K562 (cell line): ENCODE measurements around the gene MECP2.

Experiments used
- ADNP ChIP-seq: fragments of 200-800 bp; sonication (Bioruptor generic); IDR thresholded peaks from 2 replicates; pipeline ENCODE4 v1.6.1; 2016; ENCODE audit warnings: missing genetic modification characterization, missing compliant biosample characterization
- CREB1 ChIP-seq, 2 experiments: sonication (generic) in 1 of 2; formaldehyde crosslinking in 1 of 2; IDR thresholded peaks; 2 replicates each; pipeline versions ENCODE4 v1.6.1 to v1.8.0; 2012 to 2022; ENCODE audit warnings: inconsistent platforms in 1 of 2, mild to moderate bottlenecking in 1 of 2, missing genetic modification reagents in 1 of 2, moderate library complexity in 1 of 2
- HNRNPL ChIP-seq: fragments of 200-400 bp; formaldehyde crosslinking; IDR thresholded peaks from 2 replicates; pipeline ENCODE4 v1.6.1; 2017; ENCODE audit warnings: low read depth, mild to moderate bottlenecking, low read length
- IRF2 ChIP-seq: sonication (generic); formaldehyde crosslinking; IDR thresholded peaks from 2 replicates; pipeline ENCODE4 v1.8.1; 2022; ENCODE audit warnings: mild to moderate bottlenecking, missing genetic modification reagents
- MXI1 ChIP-seq: IDR thresholded peaks from 2 replicates; pipeline ENCODE4 v1.6.1; 2011; ENCODE audit warnings: low read depth, mild to moderate bottlenecking, improper control_type of control experiment, low read length
- POLR2A ChIP-seq: fragments of 450-650 bp; conservative IDR thresholded peaks from 2 replicates; pipeline ENCODE4 v1.6.1; 2016
- SP1 ChIP-seq: sonication (generic); formaldehyde crosslinking; IDR thresholded peaks from 2 replicates; pipeline ENCODE4 v1.8.1; 2022; ENCODE audit warnings: mild to moderate bottlenecking, missing genetic modification reagents
- YY1 ChIP-seq, 3 experiments: IDR thresholded peaks; 2 replicates each; pipeline ENCODE4 v1.6.1; 2011; ENCODE audit warnings: low read length in 2 of 3, mild to moderate bottlenecking in 2 of 3, moderate library complexity in 2 of 3, borderline replicate concordance in 1 of 3, control low read depth in 1 of 3, low read depth in 1 of 3; ENCODE audit not compliant: insufficient read depth in 3 of 3, insufficient replicate concordance in 2 of 3, control insufficient read depth in 1 of 3, insufficient read length in 1 of 3; ENCODE audit errors: extremely low read depth in 1 of 3
- ZC3H8 ChIP-seq: fragments of 450-650 bp; IDR thresholded peaks from 2 replicates; pipeline ENCODE4 v1.6.1; 2017
- ZNF707 ChIP-seq: fragments of 250-450 bp; sonication (Bioruptor Pico); conservative IDR thresholded peaks from 2 replicates; pipeline ENCODE4 v1.8.0; 2022; ENCODE audit warnings: inconsistent platforms, mild to moderate bottlenecking, moderate library complexity
- TF ChIP-seq, protein P1 (sequence below), 3 experiments: IDR thresholded peaks in 2 of 3; conservative IDR thresholded peaks in 1 of 3; 2 replicates each; pipeline ENCODE4 v1.5.1; 2011 to 2012; ENCODE audit warnings: low read length in 3 of 3, mild to moderate bottlenecking in 3 of 3, control low read depth in 2 of 3, improper control_type of control experiment in 1 of 3, inconsistent platforms in 1 of 3, low read depth in 1 of 3, mixed read lengths in 1 of 3, moderate library complexity in 1 of 3; ENCODE audit not compliant: insufficient read depth in 2 of 3
- TF ChIP-seq, protein P2 (sequence below): fragments of 450-650 bp; conservative IDR thresholded peaks from 2 replicates; pipeline ENCODE4 v1.6.1; 2016; ENCODE audit warnings: missing genetic modification characterization, low read depth, mild to moderate bottlenecking, missing compliant biosample characterization, moderate library complexity

DNA sequence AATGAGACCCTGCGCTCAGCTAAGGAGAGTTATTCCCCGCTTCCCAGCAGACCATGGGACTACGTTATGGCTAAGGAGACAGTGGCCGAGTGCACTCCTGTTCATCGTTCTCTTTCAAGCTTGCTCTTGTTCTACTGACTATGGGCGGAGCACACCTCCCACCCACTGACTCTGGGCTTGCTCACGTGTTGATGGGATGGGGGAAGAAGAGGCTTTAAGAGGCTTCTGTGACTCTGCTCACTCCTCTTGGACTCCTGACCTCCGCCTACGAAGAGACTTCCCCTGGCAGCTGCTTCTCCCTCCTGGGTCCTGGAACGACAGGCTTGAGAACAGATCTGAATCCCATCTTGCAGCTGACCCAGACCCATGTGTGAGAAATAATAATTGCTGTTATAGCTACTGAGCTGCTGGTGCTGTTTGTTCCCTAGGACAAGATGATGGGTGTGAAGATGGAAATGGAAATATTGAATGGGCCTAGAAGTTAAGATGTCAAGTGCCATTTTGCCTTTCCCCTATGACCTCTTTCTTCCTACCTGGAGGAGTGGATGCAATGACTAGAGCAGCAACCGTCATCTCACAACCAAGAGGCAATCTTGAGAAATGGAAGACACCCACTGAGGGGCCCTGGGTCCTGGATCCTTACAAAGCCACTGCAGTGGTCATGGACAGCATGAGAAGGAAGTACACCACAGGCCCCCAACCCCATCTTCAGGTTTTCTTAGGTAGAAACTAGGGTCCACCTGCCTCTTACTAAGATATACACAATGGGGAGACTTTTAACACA lies 39.1 kb downstream of the MECP2 start:
- TF ChIP-seq HNRNPL, result no peak
- TF ChIP-seq MXI1, result no peak
- no peak for TF ChIP-seq POLR2A
- TF ChIP-seq, protein P1, sequence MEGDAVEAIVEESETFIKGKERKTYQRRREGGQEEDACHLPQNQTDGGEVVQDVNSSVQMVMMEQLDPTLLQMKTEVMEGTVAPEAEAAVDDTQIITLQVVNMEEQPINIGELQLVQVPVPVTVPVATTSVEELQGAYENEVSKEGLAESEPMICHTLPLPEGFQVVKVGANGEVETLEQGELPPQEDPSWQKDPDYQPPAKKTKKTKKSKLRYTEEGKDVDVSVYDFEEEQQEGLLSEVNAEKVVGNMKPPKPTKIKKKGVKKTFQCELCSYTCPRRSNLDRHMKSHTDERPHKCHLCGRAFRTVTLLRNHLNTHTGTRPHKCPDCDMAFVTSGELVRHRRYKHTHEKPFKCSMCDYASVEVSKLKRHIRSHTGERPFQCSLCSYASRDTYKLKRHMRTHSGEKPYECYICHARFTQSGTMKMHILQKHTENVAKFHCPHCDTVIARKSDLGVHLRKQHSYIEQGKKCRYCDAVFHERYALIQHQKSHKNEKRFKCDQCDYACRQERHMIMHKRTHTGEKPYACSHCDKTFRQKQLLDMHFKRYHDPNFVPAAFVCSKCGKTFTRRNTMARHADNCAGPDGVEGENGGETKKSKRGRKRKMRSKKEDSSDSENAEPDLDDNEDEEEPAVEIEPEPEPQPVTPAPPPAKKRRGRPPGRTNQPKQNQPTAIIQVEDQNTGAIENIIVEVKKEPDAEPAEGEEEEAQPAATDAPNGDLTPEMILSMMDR (IDR thresholded peaks at IDR 0.05 in 2 of 3, conservative IDR thresholded peaks at IDR 0.05 in 1 of 3; ENCODE audit: insufficient read depth in 2 of 3, low read depth in 1 of 3, low read length in 3 of 3), result no peak
- TF ChIP-seq ZNF707 (CRISPR knock-in tag), result no peak
- TF ChIP-seq ZC3H8, result no peak
- TF ChIP-seq IRF2 (CRISPR knock-in tag), result no peak
- TF ChIP-seq ADNP (tag), result no peak
- TF ChIP-seq, protein P2, sequence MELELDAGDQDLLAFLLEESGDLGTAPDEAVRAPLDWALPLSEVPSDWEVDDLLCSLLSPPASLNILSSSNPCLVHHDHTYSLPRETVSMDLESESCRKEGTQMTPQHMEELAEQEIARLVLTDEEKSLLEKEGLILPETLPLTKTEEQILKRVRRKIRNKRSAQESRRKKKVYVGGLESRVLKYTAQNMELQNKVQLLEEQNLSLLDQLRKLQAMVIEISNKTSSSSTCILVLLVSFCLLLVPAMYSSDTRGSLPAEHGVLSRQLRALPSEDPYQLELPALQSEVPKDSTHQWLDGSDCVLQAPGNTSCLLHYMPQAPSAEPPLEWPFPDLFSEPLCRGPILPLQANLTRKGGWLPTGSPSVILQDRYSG (tag), result no peak
- TF ChIP-seq YY1 (IDR thresholded peaks at IDR 0.05; ENCODE audit: borderline replicate concordance in 1 of 3, control insufficient read depth in 1 of 3, extremely low read depth in 1 of 3, insufficient read depth in 3 of 3, insufficient read length in 1 of 3, insufficient replicate concordance in 2 of 3, low read depth in 1 of 3, low read length in 2 of 3), result no peak
- no peak for TF ChIP-seq SP1
- TF ChIP-seq CREB1 (IDR thresholded peaks at IDR 0.05), result no peak
- TF ChIP-seq CREB1 (CRISPR knock-in tag; IDR thresholded peaks at IDR 0.05), result no peak
